HEK293 (cell line): Measurements from ENCODE around the gene HMG20A.

Experiments
- YY1 ChIP-seq: fragments of 450-650 bp; formaldehyde crosslinking; IDR thresholded peaks from 2 replicates; pipeline ENCODE4 v1.5.1; 2018; ENCODE audit warnings: missing biosample characterization, missing genetic modification characterization
- ZBTB7A ChIP-seq: fragments of 450-650 bp; formaldehyde crosslinking; IDR thresholded peaks from 2 replicates; pipeline ENCODE4 v1.5.1; 2016; ENCODE audit warnings: low read depth, missing biosample characterization, missing genetic modification characterization
- ZBTB8A ChIP-seq: fragments of 450-650 bp; formaldehyde crosslinking; IDR thresholded peaks from 2 replicates; pipeline ENCODE4 v1.5.1; 2016; ENCODE audit warnings: missing biosample characterization, missing genetic modification characterization
- ZNF140 ChIP-seq: fragments of 450-650 bp; formaldehyde crosslinking; IDR thresholded peaks from 2 replicates; pipeline ENCODE4 v1.5.1; 2016; ENCODE audit warnings: missing biosample characterization, missing genetic modification characterization
- ZNF175 ChIP-seq: fragments of 450-650 bp; formaldehyde crosslinking; IDR thresholded peaks from 2 replicates; pipeline ENCODE4 v1.5.1; 2016; ENCODE audit warnings: missing biosample characterization, missing genetic modification characterization
- ZXDB ChIP-seq: fragments of 450-650 bp; formaldehyde crosslinking; IDR thresholded peaks from 2 replicates; pipeline ENCODE4 v1.5.1; 2016; ENCODE audit warnings: missing biosample characterization, missing genetic modification characterization
- TF ChIP-seq, protein P1 (sequence below): fragments of 450-650 bp; formaldehyde crosslinking; IDR thresholded peaks from 2 replicates; pipeline ENCODE4 v1.5.1; 2016; ENCODE audit warnings: missing biosample characterization, missing genetic modification characterization
- TF ChIP-seq, protein P2 (sequence below): fragments of 450-650 bp; IDR thresholded peaks from 2 replicates; pipeline ENCODE4 v1.5.1; 2018; ENCODE audit warnings: missing biosample characterization, mild to moderate bottlenecking, missing genetic modification characterization

DNA sequence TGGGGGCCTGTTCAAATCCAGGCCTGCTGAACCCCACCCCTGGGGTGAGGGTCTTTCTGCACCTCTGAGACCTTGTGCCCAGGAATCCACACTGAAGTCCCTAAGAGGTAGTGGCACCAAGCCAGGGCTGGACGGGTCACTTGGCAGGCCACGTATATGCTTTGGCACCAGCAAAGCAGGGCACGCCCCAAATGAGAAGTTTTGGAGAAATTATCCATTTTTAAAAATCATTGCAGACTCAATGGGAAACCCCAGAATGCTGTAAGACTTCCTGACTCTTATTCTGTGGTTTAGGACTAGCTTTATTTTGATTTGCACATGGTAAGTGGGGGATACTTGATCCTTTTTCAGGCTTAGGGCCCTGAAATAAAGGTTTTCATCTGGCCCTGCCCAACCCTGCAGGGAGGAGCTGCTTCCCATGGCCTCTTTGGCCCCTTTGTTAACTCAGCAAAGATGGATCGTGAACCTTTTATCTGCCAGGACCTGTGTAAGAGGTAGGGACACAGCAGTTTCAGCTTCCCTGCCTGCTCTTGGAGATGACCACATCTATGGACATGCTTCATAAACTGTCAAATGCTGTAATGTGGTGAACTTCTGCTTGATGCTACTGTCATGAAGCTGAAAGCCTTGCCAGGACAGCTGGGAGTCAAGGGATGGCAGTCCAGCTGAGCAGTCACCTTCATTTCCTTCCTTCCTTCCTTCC lies 88.0 kb downstream of the HMG20A start:
- TF ChIP-seq, protein P1, sequence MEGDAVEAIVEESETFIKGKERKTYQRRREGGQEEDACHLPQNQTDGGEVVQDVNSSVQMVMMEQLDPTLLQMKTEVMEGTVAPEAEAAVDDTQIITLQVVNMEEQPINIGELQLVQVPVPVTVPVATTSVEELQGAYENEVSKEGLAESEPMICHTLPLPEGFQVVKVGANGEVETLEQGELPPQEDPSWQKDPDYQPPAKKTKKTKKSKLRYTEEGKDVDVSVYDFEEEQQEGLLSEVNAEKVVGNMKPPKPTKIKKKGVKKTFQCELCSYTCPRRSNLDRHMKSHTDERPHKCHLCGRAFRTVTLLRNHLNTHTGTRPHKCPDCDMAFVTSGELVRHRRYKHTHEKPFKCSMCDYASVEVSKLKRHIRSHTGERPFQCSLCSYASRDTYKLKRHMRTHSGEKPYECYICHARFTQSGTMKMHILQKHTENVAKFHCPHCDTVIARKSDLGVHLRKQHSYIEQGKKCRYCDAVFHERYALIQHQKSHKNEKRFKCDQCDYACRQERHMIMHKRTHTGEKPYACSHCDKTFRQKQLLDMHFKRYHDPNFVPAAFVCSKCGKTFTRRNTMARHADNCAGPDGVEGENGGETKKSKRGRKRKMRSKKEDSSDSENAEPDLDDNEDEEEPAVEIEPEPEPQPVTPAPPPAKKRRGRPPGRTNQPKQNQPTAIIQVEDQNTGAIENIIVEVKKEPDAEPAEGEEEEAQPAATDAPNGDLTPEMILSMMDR (tag by site-specific recombination) = no peak
- TF ChIP-seq ZBTB8A (tag by site-specific recombination) = no peak
- TF ChIP-seq ZNF175 (tag by site-specific recombination) = no peak
- TF ChIP-seq, protein P2, sequence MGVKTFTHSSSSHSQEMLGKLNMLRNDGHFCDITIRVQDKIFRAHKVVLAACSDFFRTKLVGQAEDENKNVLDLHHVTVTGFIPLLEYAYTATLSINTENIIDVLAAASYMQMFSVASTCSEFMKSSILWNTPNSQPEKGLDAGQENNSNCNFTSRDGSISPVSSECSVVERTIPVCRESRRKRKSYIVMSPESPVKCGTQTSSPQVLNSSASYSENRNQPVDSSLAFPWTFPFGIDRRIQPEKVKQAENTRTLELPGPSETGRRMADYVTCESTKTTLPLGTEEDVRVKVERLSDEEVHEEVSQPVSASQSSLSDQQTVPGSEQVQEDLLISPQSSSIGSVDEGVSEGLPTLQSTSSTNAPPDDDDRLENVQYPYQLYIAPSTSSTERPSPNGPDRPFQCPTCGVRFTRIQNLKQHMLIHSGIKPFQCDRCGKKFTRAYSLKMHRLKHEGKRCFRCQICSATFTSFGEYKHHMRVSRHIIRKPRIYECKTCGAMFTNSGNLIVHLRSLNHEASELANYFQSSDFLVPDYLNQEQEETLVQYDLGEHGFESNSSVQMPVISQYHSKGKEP (tag by site-specific recombination) = no peak
- no peak for TF ChIP-seq YY1 (tag by site-specific recombination)
- TF ChIP-seq ZNF140 = no peak
- TF ChIP-seq ZXDB (tag by site-specific recombination) = no peak
- TF ChIP-seq ZBTB7A (tag by site-specific recombination) = no peak
